NCI-H146 treated with DMSO at 0.1 percent for 48 hours (cell line): Measurements from ENCODE around the gene TLE5.
"Not testable (repeated sequence)": the region's sequence is repeated elsewhere in the genome, so short reads cannot be mapped to it uniquely, and the experiment has no call there.

Source experiments
- DNase-seq: peaks from one replicate; lab custom pipeline; 2025; ENCODE audit not compliant: unreplicated experiment; lab: John Stamatoyannopoulos, UW

TLE5 gene

DNA sequence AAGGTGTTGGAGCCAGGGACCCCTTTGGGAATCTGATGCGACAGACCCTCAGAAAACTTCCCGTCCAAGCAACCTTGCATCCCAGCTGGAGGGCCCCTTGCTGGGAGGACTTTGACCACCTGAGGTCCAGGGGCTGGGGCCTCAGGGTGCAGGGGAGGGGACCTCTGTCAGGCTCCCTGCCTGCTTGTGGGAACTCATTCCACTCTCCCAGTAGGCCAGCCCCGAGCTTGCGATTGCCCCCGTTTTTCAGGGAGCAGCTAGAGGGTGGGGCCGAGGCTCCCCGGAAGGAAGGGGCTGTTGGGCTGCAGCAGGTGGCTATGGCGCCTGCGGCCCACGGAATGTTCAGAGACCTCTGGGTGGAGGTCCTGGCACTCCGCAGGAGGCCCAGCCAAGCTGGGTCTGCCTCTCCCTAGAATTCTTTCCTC is 34.6 kb upstream of the TLE5 start:
- no peak for DNase-seq

DNA sequence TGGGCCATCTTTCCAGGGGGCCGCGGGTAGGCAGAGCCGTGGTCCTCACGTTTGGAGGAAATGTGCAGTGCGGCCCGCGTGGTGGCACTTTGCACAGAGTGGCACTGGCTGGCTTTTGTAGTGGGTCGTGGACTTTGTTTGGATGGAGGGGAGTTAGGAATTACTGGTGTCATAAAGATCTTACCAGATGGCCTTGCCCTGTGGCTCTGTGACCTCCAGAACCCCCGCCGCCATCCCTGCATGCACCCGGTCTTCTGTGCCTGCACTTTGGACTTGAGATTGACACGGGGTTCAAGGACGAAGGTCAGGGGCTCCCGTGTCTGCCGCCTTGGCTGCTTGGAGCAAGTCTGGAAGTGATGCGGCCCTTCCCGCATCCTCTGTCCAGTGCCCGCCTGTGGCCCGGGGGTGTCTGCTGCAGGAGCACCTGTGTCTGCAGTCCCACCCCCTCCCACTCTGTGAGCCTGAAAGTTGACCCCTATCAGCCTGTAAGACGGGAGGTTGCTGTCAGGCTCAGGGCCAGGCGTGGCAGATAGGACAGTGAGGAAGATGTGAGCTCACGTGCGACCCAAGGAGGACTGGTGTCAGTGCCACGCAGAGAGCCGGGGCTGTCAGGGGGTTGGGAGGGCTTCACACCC is 34.1 kb upstream of the TLE5 start:
- no peak for DNase-seq

- DNase-seq: no peak
Observed at GRCh38 chr19:3095441-3096191, 33.3 kb upstream of the TLE5 start.

- no peak for DNase-seq
Observed at GRCh38 chr19:3094601-3095440, 32.5 kb upstream of the TLE5 start.

DNA sequence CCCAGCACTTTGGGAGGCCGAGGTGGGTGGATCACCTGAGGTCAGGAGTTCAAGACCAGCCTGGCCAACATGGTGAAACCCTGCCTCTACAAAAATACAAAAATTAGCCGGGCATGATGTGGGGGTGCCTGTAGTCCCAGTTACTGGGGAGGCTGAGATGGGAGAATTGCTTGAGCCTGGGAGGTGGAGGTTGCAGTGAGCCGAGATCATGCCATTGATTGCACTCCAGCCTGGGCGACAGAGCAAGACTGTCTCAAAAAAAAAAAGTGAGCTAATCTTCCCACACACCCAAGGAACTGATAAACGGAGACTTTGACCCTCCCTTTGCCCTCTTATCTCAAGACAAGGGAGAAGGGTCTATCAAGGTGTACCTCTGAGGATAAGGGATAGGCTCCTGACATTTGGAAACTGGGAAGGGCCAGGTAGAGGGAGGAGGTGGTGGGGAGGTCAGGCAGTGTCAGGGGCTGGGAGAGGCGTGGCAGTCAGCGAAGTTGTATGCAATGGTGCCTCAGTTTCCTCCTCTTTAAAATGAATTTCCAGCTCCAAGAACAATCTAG is 27.1 kb upstream of the TLE5 start:
- DNase-seq: not testable (repeated sequence)

DNA sequence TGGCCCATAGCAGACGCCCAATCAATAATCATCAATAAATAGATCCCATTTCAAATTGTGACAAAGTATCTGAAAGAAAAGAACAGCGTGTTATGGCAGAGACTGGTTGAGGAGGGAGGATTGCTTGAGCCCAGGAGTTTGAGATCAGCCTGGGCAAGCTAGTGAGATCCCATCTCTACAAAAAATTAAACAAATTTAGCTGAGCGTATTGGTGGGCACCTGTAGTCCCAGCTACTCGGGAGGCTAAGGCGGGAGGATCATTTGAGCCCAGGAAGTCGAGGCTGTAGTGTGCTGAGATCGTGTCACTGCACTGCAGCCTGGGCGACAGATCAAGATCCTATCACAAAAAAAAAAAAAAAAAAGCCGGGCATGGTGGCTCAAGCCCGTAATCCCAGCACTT is 25.5 kb upstream of the TLE5 start:
- DNase-seq: no peak

DNA sequence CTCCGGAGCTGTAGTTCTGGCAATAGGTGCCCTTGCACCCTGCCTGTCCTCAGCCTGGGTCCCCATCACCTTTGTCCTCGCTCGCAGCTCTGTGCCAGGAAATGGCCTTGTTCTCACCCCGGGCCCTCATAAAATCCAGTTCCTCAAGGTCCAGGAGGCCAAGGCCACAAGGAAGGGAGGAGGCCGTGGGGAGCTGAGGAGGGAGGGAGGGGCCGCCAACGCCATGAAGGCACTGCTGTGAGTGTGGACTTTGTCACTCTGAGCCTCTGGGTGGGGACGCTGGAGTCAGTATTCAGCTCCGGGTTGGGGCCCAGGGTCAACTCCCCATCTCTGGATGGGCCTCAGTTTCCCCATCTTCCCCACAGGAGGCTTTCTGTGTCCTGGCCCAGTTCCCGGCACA is 22.6 kb upstream of the TLE5 start:
- DNase-seq: no peak

- DNase-seq: no peak
Observed at GRCh38 chr19:3083964-3084363, 21.7 kb upstream of the TLE5 start.

DNA sequence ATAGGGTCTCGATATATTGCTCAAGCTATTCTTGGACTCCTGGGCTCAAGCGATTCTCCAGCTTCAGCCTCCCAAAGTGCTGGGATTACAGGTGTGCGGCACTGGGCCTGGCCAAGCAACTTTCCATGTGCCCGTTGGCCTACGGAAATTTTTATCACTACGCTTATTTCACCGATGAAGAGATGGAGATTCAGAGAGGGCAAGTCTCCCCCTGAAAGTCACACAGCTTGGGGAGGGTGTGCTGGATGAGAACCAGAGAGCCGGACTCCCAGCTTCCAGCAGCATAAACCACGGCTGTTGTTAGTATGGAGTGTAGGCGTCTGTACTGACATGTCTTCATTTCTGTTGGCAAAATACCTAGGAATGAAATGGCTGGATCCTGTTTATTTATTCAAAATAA is 20.0 kb upstream of the TLE5 start:
- no peak for DNase-seq

- DNase-seq: no peak
Observed at GRCh38 chr19:3080286-3080685, 18.0 kb upstream of the TLE5 start.

DNA sequence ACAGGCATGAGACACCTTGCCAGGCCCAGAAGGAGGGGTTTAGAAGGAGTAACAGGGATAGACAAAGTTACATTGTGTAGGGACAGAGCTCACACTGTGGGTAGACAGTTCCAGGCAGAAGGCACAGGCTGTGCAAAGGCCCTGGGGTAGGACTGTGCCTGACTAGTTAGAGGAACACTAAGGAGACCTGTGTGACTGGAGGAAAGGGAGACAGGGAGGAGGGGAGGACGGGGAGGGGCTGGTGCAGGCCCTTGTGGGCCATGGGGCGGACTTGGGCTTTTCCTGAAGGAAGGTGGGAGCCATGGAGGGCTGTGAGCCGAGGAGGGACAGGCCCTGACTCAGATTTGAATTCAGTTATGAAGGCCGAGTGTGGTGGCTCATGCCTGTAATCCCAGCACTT is 17.3 kb upstream of the TLE5 start:
- DNase-seq: no peak

DNA sequence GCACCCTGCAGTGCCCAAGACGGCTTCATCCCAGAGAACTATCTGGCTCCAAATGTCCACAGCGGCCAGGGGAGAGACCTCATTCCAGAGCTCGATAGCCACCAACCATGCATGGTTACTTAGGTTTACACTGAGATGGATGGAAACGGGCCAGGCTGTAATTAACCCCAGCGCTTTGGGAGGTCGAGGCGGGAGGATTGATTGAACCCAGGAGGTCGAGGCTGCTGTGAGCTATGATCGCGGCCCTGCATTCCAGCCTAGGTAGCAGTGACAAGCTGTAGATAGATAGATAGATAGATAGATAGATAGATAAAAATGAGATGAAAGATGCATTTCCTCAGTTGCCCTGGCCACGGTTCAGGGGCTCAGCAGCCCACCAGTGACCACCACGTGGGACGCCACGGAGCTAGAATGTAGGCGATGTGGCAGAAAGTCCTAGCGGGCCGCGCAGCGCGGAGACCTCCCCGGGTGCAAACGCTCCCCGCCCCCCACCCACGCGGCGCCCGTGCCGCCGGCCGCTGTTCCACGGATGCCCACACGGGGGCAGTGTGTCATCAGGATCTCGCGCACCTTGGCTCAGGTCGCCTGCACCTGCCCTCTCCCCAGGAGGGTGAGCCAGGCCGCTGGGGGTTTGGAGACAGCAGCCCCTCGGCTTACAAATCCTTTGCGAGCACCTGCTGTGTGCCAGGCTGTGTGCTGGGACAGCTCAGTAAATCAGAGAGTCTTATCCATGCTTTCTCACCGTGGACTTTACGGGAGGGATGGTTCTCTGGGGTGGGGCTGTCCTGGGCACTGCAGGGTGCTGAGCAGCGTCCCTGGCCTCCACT is 13.5 kb upstream of the TLE5 start:
- peak; percentile 24 for DNase-seq

DNA sequence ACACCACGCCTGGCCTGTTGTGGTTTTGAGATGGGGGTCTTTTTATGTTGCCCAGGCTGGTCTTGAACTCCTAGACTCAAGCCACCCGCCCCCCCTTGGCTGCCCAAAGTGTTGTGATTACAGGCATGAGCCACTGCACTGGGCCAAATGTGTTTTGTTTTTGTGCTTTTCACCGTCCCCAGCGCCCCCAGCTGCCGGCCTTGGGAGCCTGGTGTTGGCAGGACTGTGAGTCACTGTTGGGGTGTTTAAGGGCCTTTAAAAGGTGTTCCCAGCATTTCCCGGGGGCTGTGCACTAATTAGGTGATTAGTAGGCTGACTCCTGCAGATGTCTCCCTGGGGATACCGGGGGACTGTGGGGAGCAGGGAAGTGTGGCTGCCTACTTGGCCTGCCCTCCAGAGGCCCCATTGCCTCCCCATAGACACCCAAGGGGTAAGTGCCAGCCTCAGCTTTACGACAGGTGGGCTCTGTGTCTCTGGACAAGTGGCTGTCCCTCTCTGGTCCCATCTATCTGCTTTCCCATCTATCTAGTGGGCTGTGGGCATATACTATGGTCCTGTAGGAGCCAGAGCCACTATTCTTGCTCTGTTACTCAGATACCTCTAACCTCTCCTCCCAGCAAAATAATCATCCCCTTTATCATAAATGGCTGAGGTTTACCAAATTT is 11.8 kb upstream of the TLE5 start:
- no peak for DNase-seq

DNA sequence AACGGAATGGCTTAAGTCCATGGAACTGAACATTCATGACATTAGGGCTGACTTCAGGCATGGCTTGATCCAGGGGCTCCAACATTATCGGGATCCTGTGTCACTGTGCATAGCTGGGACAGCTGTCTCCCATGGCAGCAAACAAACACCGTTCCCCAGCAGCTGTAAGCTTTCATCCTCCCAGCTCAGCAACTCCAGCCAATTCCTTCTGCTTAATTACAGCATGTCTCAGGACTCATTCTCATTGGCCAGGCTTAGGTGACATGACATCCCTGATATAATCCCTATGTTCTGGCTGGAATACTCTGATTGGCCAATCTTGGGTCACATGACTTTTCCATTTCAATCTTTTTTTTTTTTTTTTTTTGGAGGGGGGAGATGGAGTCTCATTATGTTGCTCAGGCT is 10.9 kb upstream of the TLE5 start:
- peak; percentile 33 for DNase-seq

GRCh38 chr19:3071768-3072167 is 9.5 kb upstream of the TLE5 start:
- DNase-seq: no peak

DNA sequence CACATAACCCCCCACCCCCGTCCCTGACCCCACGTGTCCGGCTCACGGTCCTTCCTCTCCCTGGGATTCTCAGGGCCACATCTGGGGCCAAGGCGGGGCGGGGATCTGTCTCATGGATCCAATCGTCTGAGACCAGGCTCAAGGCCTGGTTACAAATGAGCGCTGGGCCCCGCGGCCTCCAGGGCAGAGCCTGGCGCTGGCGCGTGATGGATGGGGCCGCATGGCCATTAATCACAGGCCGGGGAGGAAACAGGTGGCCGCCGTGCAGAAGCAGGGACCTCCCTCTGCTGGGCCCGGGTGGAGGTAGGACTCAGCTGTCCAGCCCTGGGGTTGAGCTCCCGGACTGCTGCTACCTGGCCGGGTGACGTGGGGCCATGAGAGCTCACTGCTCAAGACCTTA is 5.8 kb upstream of the TLE5 start:
- peak; percentile 27 for DNase-seq

- no peak for DNase-seq
Observed at GRCh38 chr19:3067563-3067962, 5.3 kb upstream of the TLE5 start.

- DNase-seq: no peak
Observed at GRCh38 chr19:3066482-3067049, 4.3 kb upstream of the TLE5 start.

- DNase-seq: peak; percentile 31
Observed at GRCh38 chr19:3065675-3066357, 3.5 kb upstream of the TLE5 start.
